ENCODE results near the gene SLC25A4. TPM values are rescaled to one million over a fixed set of nuclear protein-coding genes. Genes with fewer than 3 reads are reported as not detected.

SLC25A4 gene
- total RNA-seq, 4 donors from 2014 or later, result 135 to 158 (median 140) TPM

DNA sequence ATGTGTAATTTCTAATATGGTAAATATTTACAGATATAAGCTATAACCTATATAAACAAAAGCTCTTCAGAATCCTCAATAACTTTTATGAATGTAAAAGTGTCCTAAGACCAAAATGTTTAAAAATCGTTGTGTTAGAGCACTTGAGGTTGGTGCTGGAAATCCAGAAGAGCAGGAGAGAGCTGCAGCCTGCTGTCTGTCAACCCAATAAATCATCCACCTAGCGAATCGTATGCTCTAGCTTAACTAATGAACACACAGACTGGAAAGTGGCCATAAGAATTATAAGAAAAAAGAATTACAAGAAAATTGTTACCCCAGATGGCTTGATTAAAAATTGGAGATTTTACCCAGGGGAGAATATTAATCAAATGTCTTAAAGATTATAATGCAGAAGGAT, 43.7 kb downstream of the SLC25A4 start:
- intact Hi-C loops (cut with DNase I), result no loop called here
- H3K27ac ChIP-seq (replicated peaks in 1 of 4), result no peak overlapping the region
- H3K36me3 ChIP-seq, result peaks cover 10 to 28% (median 20%) of the 10 kb centered on the region in 4 donors
- H3K4me1 ChIP-seq, result peaks cover 0 to 28% (median 14%) of the 10 kb centered on the region in 4 donors
- no peaks in the 10 kb centered on the region for H3K27me3 ChIP-seq
- H3K9me3 ChIP-seq, result no peaks in the 10 kb centered on the region
- TF ChIP-seq POLR2AphosphoS5 (IDR thresholded peaks at IDR 0.05) (no peak), POLR2A (IDR thresholded peaks at IDR 0.05; ENCODE audit: low read depth) (no peak), EP300 (IDR thresholded peaks at IDR 0.05) (no peak)
- TF ChIP-seq, protein P1, sequence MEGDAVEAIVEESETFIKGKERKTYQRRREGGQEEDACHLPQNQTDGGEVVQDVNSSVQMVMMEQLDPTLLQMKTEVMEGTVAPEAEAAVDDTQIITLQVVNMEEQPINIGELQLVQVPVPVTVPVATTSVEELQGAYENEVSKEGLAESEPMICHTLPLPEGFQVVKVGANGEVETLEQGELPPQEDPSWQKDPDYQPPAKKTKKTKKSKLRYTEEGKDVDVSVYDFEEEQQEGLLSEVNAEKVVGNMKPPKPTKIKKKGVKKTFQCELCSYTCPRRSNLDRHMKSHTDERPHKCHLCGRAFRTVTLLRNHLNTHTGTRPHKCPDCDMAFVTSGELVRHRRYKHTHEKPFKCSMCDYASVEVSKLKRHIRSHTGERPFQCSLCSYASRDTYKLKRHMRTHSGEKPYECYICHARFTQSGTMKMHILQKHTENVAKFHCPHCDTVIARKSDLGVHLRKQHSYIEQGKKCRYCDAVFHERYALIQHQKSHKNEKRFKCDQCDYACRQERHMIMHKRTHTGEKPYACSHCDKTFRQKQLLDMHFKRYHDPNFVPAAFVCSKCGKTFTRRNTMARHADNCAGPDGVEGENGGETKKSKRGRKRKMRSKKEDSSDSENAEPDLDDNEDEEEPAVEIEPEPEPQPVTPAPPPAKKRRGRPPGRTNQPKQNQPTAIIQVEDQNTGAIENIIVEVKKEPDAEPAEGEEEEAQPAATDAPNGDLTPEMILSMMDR (IDR thresholded peaks at IDR 0.05), result no peak
- no peak for DNase-seq (ENCODE audit: extremely low spot score)
- 59% methylated on average over 3 of the region's 3 CpGs for WGBS
- H3K4me3 ChIP-seq, result no peak overlapping the region

DNA sequence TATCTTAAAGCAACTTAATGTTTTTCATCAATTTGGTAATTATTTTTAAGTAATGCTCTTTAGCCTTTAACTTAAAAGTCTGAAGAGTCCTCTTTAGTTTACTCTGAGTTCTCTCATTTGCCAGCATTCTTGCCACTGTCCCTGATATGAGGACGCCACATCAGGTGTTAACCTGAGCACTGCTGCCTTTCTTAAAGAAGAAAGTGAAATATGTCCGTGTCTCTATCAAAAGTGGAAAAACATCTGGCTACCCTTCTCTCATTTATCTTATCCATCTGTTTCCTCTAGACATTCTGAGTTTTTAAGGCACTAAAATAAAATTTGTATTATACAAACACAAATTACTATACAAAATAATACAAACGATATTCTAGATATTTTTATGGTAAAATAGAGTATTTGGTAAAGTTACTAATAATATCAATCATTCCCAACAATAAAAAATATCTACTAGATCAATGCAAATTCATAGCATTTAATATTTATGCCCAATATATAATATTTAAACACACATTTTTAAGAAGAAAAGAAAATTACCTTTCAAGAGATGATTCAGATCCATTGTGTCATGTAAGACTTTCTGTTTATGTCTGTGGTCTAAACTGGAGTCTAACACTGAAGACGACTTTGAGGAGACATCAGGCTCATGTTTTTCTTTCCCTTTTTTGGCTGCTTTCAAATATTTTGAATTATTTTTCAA, 46.7 kb downstream of the SLC25A4 start:
- H3K9me3 ChIP-seq, result no peaks in the 10 kb centered on the region
- 81% methylated on average over 4 of the region's 4 CpGs for WGBS
- H3K27me3 ChIP-seq, result no peaks in the 10 kb centered on the region
- no peak for TF ChIP-seq POLR2A (IDR thresholded peaks at IDR 0.05; ENCODE audit: low read depth)
- TF ChIP-seq EP300 (IDR thresholded peaks at IDR 0.05), result no peak
- TF ChIP-seq, protein P1 (IDR thresholded peaks at IDR 0.05), result no peak
- no peak for TF ChIP-seq POLR2AphosphoS5 (IDR thresholded peaks at IDR 0.05)
- peaks cover 10 to 28% (median 20%) of the 10 kb centered on the region in 4 donors for H3K36me3 ChIP-seq
- H3K4me3 ChIP-seq, result no peak overlapping the region
- H3K27ac ChIP-seq (replicated peaks in 1 of 4), result no peak overlapping the region
- intact Hi-C loops (cut with DNase I), result no loop called here
- H3K4me1 ChIP-seq, result peaks cover 0 to 14% (median 9%) of the 10 kb centered on the region in 4 donors
- no peak for DNase-seq (ENCODE audit: extremely low spot score)

DNA sequence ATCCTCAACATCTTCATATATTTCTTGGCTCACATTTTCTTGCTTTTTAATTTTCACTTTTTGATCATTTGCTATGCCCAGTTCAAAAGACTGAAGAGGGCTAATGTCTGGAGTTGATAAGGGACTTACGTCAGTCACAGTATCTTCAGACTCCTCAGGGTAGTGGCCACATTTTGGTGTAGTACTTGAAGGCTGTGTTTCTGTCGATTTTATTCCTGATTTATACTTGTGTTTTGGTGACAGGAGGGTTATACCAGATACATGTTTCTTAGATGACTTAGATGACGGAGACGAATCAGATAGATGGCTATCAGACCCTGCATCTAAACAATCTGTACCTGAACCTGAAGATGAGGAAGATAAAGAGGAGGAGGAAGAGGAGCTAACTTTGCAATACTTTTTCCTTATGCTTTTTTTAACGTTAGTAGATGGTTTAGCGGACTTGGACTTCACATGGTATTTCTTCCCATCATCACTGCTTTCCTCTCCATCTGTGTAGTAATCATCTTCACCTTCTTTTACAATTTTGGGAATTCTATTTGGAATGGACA, 47.3 kb downstream of the SLC25A4 start:
- no peak for DNase-seq (ENCODE audit: extremely low spot score)
- Histone ChIP-seq H3K27me3 (no peaks in the 10 kb centered on the region), H3K4me1 (peaks cover 0 to 15% (median 8%) of the 10 kb centered on the region in 4 donors), H3K27ac (replicated peaks in 1 of 4) (no peak overlapping the region), H3K9me3 (no peaks in the 10 kb centered on the region), H3K4me3 (no peak overlapping the region), H3K36me3 (peaks cover 10 to 28% (median 20%) of the 10 kb centered on the region in 4 donors)
- 90% methylated on average over 6 of the region's 6 CpGs for WGBS
- TF ChIP-seq EP300 (IDR thresholded peaks at IDR 0.05) (no peak), POLR2AphosphoS5 (IDR thresholded peaks at IDR 0.05) (no peak), POLR2A (IDR thresholded peaks at IDR 0.05; ENCODE audit: low read depth) (no peak)
- TF ChIP-seq, protein P1 (IDR thresholded peaks at IDR 0.05), result no peak
- intact Hi-C loops (cut with DNase I), result no loop called here

DNA sequence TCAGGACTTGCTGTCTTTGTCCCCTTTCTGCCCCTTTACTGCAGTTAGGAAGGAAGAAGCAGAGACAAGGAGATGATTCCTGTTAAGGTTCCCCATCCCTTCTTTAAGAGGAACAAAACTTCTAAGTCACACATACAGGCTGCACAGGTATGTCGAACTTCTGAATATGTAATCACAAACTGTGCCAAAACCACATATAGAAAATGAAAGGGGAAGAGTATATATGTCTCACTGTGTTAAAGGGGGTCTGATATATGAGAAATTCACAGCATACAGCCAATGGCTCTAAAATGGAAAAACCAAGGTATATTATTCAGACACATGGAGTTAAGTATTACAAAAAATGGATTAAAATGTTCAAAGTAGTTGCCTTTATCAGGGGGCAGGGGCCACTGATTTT, 49.0 kb downstream of the SLC25A4 start:
- WGBS, result 94% methylated on average over 1 of the region's 1 CpG
- Histone ChIP-seq H3K4me1 (peaks cover 0 to 12% (median 5%) of the 10 kb centered on the region in 4 donors), H3K27me3 (no peaks in the 10 kb centered on the region), H3K9me3 (no peaks in the 10 kb centered on the region), H3K4me3 (no peak overlapping the region), H3K27ac (replicated peaks in 1 of 4) (no peak overlapping the region), H3K36me3 (peaks cover 10 to 28% (median 22%) of the 10 kb centered on the region in 4 donors)
- intact Hi-C loops (cut with DNase I), result no loop called here
- DNase-seq (ENCODE audit: extremely low spot score), result no peak
- TF ChIP-seq EP300 (IDR thresholded peaks at IDR 0.05), result no peak
- no peak for TF ChIP-seq POLR2A (IDR thresholded peaks at IDR 0.05; ENCODE audit: low read depth)
- TF ChIP-seq, protein P1 (IDR thresholded peaks at IDR 0.05), result no peak
- TF ChIP-seq POLR2AphosphoS5 (IDR thresholded peaks at IDR 0.05), result no peak

Data from esophagus muscularis mucosa (tissue), 4 donors.